Brain microvascular endothelial cell (primary cell): ENCODE results near the gene PRKAR1B.
A peak's percentile ranks its signal among the peaks of the same experiment; 100 is the strongest.

Source experiments
- DNase-seq: peaks from one replicate; pipeline ENCODE4 v3.0.0-alpha.2; 2020
- H3K27ac ChIP-seq: fragments of 250-450 bp; sonication (Bioruptor Pico); 2 replicates; pipeline ENCODE4 v1.5.1; 2020; ENCODE audit warnings: mild to moderate bottlenecking, moderate library complexity
- H3K27me3 ChIP-seq: fragments of 250-450 bp; sonication (Bioruptor Pico); replicated peaks from 2 replicates; pipeline ENCODE4 v1.5.1; 2020; ENCODE audit warnings: mild to moderate bottlenecking
- H3K36me3 ChIP-seq: fragments of 250-450 bp; sonication (Bioruptor Pico); replicated peaks from 2 replicates; pipeline ENCODE4 v1.5.1; 2020; ENCODE audit warnings: mild to moderate bottlenecking
- H3K4me3 ChIP-seq: 2 replicates; pipeline ENCODE4 v1.5.1; 2011; ENCODE audit warnings: low read depth, mild to moderate bottlenecking, control low read depth, low read length, moderate library complexity
- in situ Hi-C: cut with HindIII; loops from 2 replicates; pipeline ENCODE4 v1.10.0; 2017; ENCODE audit warnings: low sequenced_read_pairs, low pct_ligation_motif_present
- TF ChIP-seq, protein P1 (sequence below): IDR thresholded peaks from 2 replicates; pipeline ENCODE4 v1.5.1; 2011; ENCODE audit warnings: low read depth, mild to moderate bottlenecking, moderate library complexity, low read length, control low read depth, inconsistent platforms; ENCODE audit errors: missing control alignments

PRKAR1B gene

DNA sequence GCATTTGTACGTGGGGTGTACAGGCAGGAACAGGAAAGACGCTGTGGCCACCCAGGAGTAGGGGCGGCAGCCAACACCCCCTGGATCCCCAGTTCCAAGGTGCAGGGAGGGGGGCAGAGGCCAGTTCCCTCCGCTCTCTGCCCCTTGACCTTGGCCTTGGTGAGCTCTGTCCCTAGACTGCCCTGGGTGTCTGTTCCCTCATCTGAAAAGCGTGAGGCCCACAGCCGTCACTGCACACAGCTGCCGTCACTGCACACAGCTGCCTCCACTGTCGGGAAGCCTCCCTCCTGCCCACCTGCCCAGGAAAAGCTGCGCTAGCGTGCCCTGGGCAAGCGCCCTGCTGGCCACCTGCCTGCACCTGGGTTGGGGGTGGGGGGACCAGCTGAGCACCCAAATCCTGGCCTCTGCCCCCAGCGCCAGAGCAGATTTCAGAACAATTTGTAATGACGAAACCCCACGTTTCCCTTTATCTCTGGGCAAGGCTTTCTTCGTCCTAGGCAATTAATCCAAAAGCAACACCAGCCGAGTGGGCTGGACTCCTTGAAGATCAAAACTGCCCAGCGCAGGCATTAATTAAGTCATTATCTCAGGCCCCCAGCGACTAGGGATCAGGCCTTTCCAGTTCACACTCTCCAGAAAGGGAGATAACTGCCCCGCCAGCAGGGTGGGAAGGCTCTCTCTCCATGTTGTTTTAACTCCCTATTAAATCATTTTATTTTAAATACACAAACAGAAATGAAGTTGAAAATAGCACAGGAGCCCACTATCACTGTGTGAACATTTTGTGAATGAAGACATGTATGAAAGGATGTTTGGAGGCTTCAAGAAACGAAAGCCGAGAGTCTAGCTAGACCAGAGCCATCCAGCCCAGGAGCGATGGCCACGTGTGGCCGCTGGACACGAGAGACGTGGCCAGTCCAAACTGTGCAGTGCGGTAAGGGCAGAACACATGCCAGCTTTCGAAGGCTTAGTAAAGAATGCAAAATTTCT, 203.4 kb downstream of the PRKAR1B start:
- Histone ChIP-seq H3K27me3 (peaks cover 6% of the 10 kb centered on the region), H3K36me3 (no peaks in the 10 kb centered on the region), H3K4me3 (no peak overlapping the region), H3K27ac (no peak overlapping the region)
- TF ChIP-seq, protein P1, sequence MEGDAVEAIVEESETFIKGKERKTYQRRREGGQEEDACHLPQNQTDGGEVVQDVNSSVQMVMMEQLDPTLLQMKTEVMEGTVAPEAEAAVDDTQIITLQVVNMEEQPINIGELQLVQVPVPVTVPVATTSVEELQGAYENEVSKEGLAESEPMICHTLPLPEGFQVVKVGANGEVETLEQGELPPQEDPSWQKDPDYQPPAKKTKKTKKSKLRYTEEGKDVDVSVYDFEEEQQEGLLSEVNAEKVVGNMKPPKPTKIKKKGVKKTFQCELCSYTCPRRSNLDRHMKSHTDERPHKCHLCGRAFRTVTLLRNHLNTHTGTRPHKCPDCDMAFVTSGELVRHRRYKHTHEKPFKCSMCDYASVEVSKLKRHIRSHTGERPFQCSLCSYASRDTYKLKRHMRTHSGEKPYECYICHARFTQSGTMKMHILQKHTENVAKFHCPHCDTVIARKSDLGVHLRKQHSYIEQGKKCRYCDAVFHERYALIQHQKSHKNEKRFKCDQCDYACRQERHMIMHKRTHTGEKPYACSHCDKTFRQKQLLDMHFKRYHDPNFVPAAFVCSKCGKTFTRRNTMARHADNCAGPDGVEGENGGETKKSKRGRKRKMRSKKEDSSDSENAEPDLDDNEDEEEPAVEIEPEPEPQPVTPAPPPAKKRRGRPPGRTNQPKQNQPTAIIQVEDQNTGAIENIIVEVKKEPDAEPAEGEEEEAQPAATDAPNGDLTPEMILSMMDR: no peak
- in situ Hi-C loops: no loop called here
- DNase-seq: no peak

DNA sequence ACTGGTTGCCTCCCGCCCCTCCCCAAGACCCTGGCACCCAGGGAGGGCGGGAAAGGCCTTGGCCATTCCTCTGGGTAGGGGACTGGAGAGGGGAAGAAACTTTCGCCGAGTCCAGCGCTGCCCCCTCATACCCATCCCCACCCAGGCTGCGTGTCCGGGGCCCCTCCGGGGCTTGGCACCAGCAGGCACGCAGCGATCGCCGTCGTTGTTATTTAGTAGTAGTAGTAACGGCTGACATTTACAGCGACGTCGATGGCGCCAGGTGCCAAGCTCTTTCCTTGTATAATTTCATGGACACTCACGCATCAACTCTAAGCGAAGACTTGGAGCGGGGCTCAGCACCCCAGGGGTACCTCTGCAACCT, 204.1 kb downstream of the PRKAR1B start:
- Histone ChIP-seq H3K36me3 (no peaks in the 10 kb centered on the region), H3K27me3 (peaks cover 6% of the 10 kb centered on the region), H3K4me3 (no peak overlapping the region), H3K27ac (no peak overlapping the region)
- in situ Hi-C loops: no loop called here
- DNase-seq: no peak
- TF ChIP-seq, protein P1: no peak

DNA sequence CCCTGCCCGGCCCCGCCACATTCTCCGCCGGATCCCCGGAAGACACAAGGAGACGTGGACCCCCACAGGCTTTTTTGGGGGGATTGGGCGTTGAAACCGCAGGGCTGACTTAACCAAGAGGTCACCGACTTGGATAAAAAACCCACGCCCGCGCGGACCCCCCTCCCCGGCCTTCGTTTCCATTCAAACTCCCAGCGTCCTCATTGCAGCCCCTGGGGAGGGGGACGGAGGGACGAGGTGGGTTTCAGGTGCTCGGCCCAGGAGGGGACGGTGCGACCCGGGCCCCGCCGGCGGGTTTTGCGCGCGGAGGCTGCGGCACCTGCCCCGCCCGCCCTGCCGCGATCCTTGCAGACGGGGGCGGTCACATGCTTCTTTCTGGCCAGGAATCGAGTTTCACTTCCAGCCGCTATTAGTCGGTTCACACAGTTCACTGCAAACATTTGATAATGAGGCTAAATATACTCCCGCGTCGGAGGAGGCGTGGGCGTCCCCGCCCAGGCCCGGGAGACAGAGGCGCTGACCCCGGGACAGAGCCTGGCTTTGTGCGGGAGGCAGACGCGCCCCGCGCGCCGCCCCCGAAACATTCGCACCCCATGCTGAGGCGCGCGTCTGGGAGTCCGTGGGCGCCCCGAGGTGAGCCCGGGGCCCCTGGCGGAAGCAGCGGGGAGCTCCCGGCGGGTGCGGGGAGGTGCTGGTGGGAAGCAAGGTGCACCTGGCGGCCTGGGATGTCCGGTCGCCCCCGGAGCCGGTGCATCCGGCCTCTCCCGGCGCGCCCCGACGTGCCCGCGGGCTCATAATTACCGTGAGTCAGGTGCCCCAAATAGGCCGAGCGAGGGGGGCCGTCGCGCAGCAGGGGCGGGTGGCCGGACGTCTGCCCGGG, 204.8 kb downstream of the PRKAR1B start:
- H3K4me3 ChIP-seq: peak overlapping the region; percentile 30
- DNase-seq: no peak
- in situ Hi-C loops: no loop called here
- TF ChIP-seq, protein P1: no peak
- H3K27me3 ChIP-seq: peaks cover 6% of the 10 kb centered on the region
- no peak overlapping the region for H3K27ac ChIP-seq
- no peaks in the 10 kb centered on the region for H3K36me3 ChIP-seq

DNA sequence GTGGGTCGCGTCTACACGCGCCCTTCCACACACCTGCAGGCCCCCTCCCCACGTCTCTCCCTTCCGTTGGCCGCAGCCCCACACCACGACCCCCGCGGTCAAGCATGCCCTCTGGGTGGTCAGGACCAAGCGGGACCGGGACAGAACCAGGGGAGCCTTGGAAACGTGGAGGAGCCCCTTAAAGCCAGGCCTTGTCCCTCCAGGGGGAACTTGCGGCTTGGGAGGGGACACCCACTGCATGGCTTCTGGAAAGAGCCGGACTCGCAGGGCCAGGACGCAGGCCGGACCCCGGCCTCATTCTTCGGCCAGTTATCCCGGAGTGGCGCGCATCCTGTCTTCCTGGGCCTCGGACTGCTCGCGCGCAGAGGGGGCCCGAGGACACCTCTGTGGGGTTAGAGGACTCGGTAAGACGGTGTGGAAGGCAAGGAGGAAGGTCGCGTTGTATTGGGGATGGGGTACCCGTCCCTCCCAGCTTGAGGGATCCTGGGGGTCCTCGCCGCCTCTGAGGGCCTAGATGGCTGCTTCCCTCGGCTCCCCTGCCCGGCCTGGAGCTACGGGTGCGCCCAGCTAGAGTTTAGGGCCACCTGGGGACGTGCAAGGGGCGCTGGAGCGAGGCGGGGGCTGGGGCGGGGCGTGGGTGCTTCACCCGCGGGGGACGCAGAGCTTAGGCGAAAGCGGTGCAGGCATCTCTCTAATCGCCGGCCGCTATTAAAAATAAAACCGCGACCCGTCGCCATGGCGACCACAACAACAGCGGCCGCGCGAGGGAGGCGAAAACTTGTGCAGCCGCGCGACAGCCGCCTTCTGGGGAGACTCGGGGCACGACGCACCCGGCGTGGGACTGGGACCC, 205.6 kb downstream of the PRKAR1B start:
- TF ChIP-seq, protein P1: no peak
- DNase-seq: peak; percentile 48
- H3K27ac ChIP-seq: no peak overlapping the region
- in situ Hi-C loops: no loop called here
- peak overlapping the region; percentile 30 for H3K4me3 ChIP-seq
- H3K36me3 ChIP-seq: no peaks in the 10 kb centered on the region
- peaks cover 6% of the 10 kb centered on the region for H3K27me3 ChIP-seq

DNA sequence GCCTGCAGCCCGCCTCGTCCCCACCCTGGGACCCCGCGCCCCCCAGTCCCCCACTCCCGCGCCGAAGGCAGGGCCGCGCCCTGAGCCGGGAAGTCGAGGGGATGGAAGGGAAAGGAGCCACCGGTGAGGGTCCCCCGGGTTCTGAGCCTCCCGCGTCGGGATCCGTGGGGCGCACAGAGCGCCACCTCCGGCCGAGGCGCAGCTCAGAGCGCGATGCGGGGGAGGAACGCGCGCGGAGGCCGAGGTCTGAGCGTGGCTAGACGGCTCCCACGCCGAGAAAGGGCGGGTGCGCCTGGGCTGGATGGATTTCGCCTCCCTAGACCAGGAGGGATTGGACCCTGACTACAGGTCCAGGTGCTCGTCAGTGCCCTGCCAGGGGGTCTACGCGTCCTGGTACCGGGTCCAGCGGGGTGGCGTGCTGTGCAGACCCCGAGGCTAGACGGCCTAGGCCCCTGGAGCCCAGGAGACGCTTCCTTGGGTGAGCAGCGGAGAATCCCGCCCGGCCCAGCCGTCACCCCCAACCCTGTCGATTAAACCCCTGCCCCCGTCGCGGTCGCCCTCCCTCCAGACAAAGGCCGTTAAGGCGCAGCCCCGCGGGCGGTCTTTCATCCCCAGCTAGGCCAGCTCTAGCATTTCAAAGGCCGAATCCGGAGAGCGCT, 206.4 kb downstream of the PRKAR1B start:
- Histone ChIP-seq H3K27ac (no peak overlapping the region), H3K36me3 (no peaks in the 10 kb centered on the region), H3K27me3 (peaks cover 6% of the 10 kb centered on the region), H3K4me3 (peak overlapping the region; percentile 40)
- no peak for DNase-seq
- in situ Hi-C loops: no loop called here
- TF ChIP-seq, protein P1: peak; percentile 28
